NCI-H2196 (cell line): ENCODE measurements around the gene ZNF775.

Source experiments
- DNase-seq: peaks from one replicate; lab custom pipeline; 2025; ENCODE audit not compliant: unreplicated experiment; lab: John Stamatoyannopoulos, UW

ZNF775 gene

GRCh38 chr7:150378853-150379440, at the start of gene ZNF775:
TSS of gene ZNF775 (plus strand) at chr7:150379330. CDS start at chr7:150388471, 9,141 bp downstream.
- peak; percentile 98 for DNase-seq

- DNase-seq = peak; percentile 26
Measured at GRCh38 chr7:150329331-150330120, 49.6 kb upstream of the ZNF775 start.

GRCh38 chr7:150330211-150330885, 48.8 kb upstream of the ZNF775 start:
- DNase-seq = no peak

- DNase-seq = no peak
Measured at GRCh38 chr7:150332852-150333635, 46.1 kb upstream of the ZNF775 start.

GRCh38 chr7:150333659-150334058, 45.5 kb upstream of the ZNF775 start:
- no peak for DNase-seq

GRCh38 chr7:150334108-150334507, 45.0 kb upstream of the ZNF775 start:
- DNase-seq = no peak

GRCh38 chr7:150335108-150335773, 43.9 kb upstream of the ZNF775 start:
- no peak for DNase-seq

- DNase-seq = no peak
Measured at GRCh38 chr7:150335774-150336112, 43.4 kb upstream of the ZNF775 start.

- DNase-seq = no peak
Measured at GRCh38 chr7:150336746-150337145, 42.4 kb upstream of the ZNF775 start.

- DNase-seq = no peak
Measured at GRCh38 chr7:150337179-150337578, 42.0 kb upstream of the ZNF775 start.

GRCh38 chr7:150337659-150338081, 41.5 kb upstream of the ZNF775 start:
- DNase-seq = no peak

- no peak for DNase-seq
Measured at GRCh38 chr7:150338166-150338829, 40.8 kb upstream of the ZNF775 start.

GRCh38 chr7:150339409-150339809, 39.7 kb upstream of the ZNF775 start:
- DNase-seq = no peak

GRCh38 chr7:150340024-150340749, 38.9 kb upstream of the ZNF775 start:
- no peak for DNase-seq

- no peak for DNase-seq
Measured at GRCh38 chr7:150340875-150341262, 38.3 kb upstream of the ZNF775 start.

- no peak for DNase-seq
Measured at GRCh38 chr7:150341263-150342120, 37.6 kb upstream of the ZNF775 start, which contains the start of gene RARRES2. TSS of gene RARRES2 (minus strand) at chr7:150341629. CDS start at chr7:150340609, 1,020 bp downstream.

GRCh38 chr7:150342121-150342408, 37.1 kb upstream of the ZNF775 start:
- DNase-seq = no peak

- no peak for DNase-seq
Measured at GRCh38 chr7:150343225-150343624, 35.9 kb upstream of the ZNF775 start.

GRCh38 chr7:150344299-150344698, 34.8 kb upstream of the ZNF775 start:
- no peak for DNase-seq
